ENCODE data around the gene ANKRD11.

DNA sequence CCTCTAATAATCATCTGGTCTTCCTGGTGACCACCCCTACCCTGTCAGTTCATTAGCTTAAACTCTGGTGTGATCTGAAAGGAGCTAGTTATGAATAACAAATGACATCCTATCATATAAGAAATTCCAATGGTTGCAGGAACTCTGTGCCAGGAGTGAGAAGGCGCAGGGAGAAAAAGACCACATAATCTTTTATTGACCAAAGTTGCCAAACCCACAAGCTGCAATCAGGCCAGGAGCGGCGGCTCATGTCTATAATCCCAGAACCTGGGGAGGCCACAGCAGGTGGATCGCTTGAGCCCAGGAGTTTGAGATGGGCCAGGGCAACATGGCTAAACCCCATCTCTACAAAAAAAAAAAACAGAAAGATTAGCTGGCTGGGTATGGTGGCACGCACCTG lies 23.4 kb downstream of the ANKRD11 start:
- no peak for TF ChIP-seq POLR2A (IDR thresholded peaks at IDR 0.05; ENCODE audit: low read length)
- TF ChIP-seq GATA1 (IDR thresholded peaks at IDR 0.05; ENCODE audit: low read depth, low read length) = no peak
